ENCODE measurements around the gene MAD2L1. TPM values are rescaled to one million over a fixed set of nuclear protein-coding genes. Genes with fewer than 3 reads are reported as not detected.
"Not testable (repeated sequence)": the region's sequence is repeated elsewhere in the genome, so short reads cannot be mapped to it uniquely, and the experiment has no call there.

Gene MAD2L1
- total RNA-seq, 1 donor from 2014 or later = 8.1 TPM

- H3K4me3 ChIP-seq (ENCODE audit: low read depth, low read length) = no peak overlapping the region
- TF ChIP-seq, protein P1, sequence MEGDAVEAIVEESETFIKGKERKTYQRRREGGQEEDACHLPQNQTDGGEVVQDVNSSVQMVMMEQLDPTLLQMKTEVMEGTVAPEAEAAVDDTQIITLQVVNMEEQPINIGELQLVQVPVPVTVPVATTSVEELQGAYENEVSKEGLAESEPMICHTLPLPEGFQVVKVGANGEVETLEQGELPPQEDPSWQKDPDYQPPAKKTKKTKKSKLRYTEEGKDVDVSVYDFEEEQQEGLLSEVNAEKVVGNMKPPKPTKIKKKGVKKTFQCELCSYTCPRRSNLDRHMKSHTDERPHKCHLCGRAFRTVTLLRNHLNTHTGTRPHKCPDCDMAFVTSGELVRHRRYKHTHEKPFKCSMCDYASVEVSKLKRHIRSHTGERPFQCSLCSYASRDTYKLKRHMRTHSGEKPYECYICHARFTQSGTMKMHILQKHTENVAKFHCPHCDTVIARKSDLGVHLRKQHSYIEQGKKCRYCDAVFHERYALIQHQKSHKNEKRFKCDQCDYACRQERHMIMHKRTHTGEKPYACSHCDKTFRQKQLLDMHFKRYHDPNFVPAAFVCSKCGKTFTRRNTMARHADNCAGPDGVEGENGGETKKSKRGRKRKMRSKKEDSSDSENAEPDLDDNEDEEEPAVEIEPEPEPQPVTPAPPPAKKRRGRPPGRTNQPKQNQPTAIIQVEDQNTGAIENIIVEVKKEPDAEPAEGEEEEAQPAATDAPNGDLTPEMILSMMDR (IDR thresholded peaks at IDR 0.05; ENCODE audit: insufficient read depth, low read length, poor library complexity, severe bottlenecking) = no peak
- no peak for DNase-seq (ENCODE audit: low read depth)
- H3K36me3 ChIP-seq (ENCODE audit: control insufficient read depth, insufficient read depth, low read length) = no peaks in the 10 kb centered on the region
- H3K27me3 ChIP-seq (ENCODE audit: control insufficient read depth, insufficient read depth, low read length) = no peaks in the 10 kb centered on the region
Observed at GRCh38 chr4:120070196-120070595, 3.5 kb upstream of the MAD2L1 start.

GRCh38 chr4:120065974-120066516 lies 603 bp downstream of the MAD2L1 start:
- peak overlapping the region; percentile 64 for H3K4me3 ChIP-seq (ENCODE audit: low read depth, low read length)
- DNase-seq (ENCODE audit: low read depth) = no peak
- H3K36me3 ChIP-seq (ENCODE audit: control insufficient read depth, insufficient read depth, low read length) = no peaks in the 10 kb centered on the region
- H3K27me3 ChIP-seq (ENCODE audit: control insufficient read depth, insufficient read depth, low read length) = no peaks in the 10 kb centered on the region
- TF ChIP-seq, protein P1 (IDR thresholded peaks at IDR 0.05; ENCODE audit: insufficient read depth, low read length, poor library complexity, severe bottlenecking) = no peak

- H3K27me3 ChIP-seq (ENCODE audit: control insufficient read depth, insufficient read depth, low read length) = no peaks in the 10 kb centered on the region
- no peak for DNase-seq (ENCODE audit: low read depth)
- H3K4me3 ChIP-seq (ENCODE audit: low read depth, low read length) = no peak overlapping the region
- no peaks in the 10 kb centered on the region for H3K36me3 ChIP-seq (ENCODE audit: control insufficient read depth, insufficient read depth, low read length)
- TF ChIP-seq, protein P1 (IDR thresholded peaks at IDR 0.05; ENCODE audit: insufficient read depth, low read length, poor library complexity, severe bottlenecking) = no peak
Observed at GRCh38 chr4:120064887-120065286, 1.8 kb downstream of the MAD2L1 start.

GRCh38 chr4:120063711-120064110 lies 2.9 kb downstream of the MAD2L1 start:
- not testable (repeated sequence) for H3K27me3 ChIP-seq (ENCODE audit: control insufficient read depth, insufficient read depth, low read length); H3K4me3 ChIP-seq (ENCODE audit: low read depth, low read length); H3K36me3 ChIP-seq (ENCODE audit: control insufficient read depth, insufficient read depth, low read length); DNase-seq (ENCODE audit: low read depth)

DNA sequence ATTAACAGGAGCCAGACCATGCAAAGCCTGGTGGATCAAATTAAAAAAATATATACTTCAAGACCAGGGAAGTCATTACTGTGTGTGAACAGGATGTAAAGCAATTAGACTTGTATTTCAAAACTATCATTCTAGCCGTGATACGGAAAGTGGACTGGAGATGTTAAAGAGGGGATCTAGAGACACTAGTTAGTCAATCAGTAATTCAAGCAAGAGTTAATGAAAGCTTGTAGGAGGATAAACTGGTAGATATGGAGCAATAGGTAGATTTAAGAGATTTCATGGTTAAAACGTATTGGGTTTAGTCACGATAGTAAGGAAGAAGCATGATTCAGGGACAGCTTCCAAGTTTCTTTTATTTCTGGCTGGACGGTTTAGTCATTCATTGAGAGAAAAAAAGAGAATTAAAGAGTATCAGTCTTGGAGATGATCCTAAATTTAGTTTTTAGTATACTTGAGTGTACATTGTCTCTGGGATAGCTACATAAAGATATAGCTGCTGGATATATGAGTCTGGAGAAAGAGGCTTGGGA lies 3.9 kb downstream of the MAD2L1 start:
- DNase-seq (ENCODE audit: low read depth) = no peak
- Histone ChIP-seq H3K27me3 (ENCODE audit: control insufficient read depth, insufficient read depth, low read length) (no peaks in the 10 kb centered on the region), H3K36me3 (ENCODE audit: control insufficient read depth, insufficient read depth, low read length) (no peaks in the 10 kb centered on the region), H3K4me3 (ENCODE audit: low read depth, low read length) (no peak overlapping the region)
- TF ChIP-seq, protein P1 (IDR thresholded peaks at IDR 0.05; ENCODE audit: insufficient read depth, low read length, poor library complexity, severe bottlenecking) = no peak

DNA sequence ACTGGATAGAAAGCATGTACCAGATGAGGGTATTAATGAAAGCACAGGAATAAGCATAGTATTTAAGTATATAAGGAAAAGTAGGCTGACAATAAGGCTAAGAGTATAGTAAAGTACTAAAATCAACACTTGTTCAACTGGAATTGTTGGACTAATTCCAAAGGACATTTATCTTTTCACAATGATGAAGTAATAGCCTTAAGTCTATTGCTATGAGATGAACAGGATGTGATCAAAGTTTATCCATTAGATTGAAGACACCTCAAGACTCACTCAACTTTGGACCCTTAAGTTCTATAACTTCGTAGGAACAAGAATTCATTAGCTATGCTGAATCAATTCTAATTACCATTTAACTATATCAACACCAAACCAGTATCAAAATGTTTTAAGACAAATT lies 7.6 kb downstream of the MAD2L1 start:
- no peaks in the 10 kb centered on the region for H3K36me3 ChIP-seq (ENCODE audit: control insufficient read depth, insufficient read depth, low read length)
- no peak for DNase-seq (ENCODE audit: low read depth)
- H3K4me3 ChIP-seq (ENCODE audit: low read depth, low read length) = no peak overlapping the region
- TF ChIP-seq, protein P1 (IDR thresholded peaks at IDR 0.05; ENCODE audit: insufficient read depth, low read length, poor library complexity, severe bottlenecking) = no peak
- no peaks in the 10 kb centered on the region for H3K27me3 ChIP-seq (ENCODE audit: control insufficient read depth, insufficient read depth, low read length)
